GM23338 (cell line): ENCODE measurements around the gene DNAI1. TPM values are rescaled to one million over a fixed set of nuclear protein-coding genes. Genes with fewer than 3 reads are reported as not detected.

Experiments used
- ATAC-seq: fragments of 200-7000 bp; cut with Tn5 transposase; 3 replicates; pipeline ENCODE4 v1.9.1; 2020
- DNase-seq: peaks from one replicate; pipeline ENCODE4 v3.0.0-alpha.2; 2015; ENCODE audit warnings: low spot score
- H2AFZ ChIP-seq: fragments of 200-600 bp; sonication (generic); 2 replicates; pipeline ENCODE4 v1.8.0; 2016; ENCODE audit warnings: antibody characterized with exemption, mild to moderate bottlenecking, moderate library complexity
- H3F3A ChIP-seq: fragments of 200-600 bp; sonication (generic); replicated peaks from 2 replicates; pipeline ENCODE4 v1.8.0; 2017; ENCODE audit warnings: antibody characterized with exemption, mixed run types, low read depth
- H3K27ac ChIP-seq: fragments of 200-600 bp; sonication (generic); 2 replicates; pipeline ENCODE4 v1.6.1; 2016; ENCODE audit warnings: low read depth
- H3K27me3 ChIP-seq: fragments of 200-600 bp; sonication (generic); 2 replicates; pipeline ENCODE4 v1.8.0; 2016; ENCODE audit warnings: mild to moderate bottlenecking, mixed run types, moderate library complexity; ENCODE audit not compliant: insufficient read depth
- H3K36me3 ChIP-seq: fragments of 200-600 bp; sonication (generic); 2 replicates; pipeline ENCODE4 v1.8.0; 2016; ENCODE audit warnings: mild to moderate bottlenecking; ENCODE audit not compliant: insufficient read depth
- H3K4me1 ChIP-seq: fragments of 200-600 bp; sonication (generic); 2 replicates; pipeline ENCODE4 v1.8.0; 2016; ENCODE audit warnings: mild to moderate bottlenecking, moderate library complexity; ENCODE audit not compliant: insufficient read depth
- H3K4me2 ChIP-seq: fragments of 200-600 bp; sonication (generic); 2 replicates; pipeline ENCODE4 v1.7.1; 2017; ENCODE audit warnings: mixed run types
- H3K4me3 ChIP-seq: fragments of 200-600 bp; sonication (generic); 2 replicates; pipeline ENCODE4 v1.6.1; 2016; ENCODE audit warnings: mixed run types
- H3K79me2 ChIP-seq: fragments of 200-600 bp; sonication (generic); replicated peaks from 2 replicates; pipeline ENCODE4 v1.8.0; 2017; ENCODE audit warnings: mild to moderate bottlenecking; ENCODE audit not compliant: insufficient read depth
- H3K9me2 ChIP-seq: fragments of 200-600 bp; sonication (generic); 2 replicates; pipeline ENCODE4 v1.8.0; 2017; ENCODE audit not compliant: insufficient read depth
- H4K20me1 ChIP-seq: fragments of 200-600 bp; sonication (generic); replicated peaks from 2 replicates; pipeline ENCODE4 v1.8.0; 2017; ENCODE audit warnings: mild to moderate bottlenecking; ENCODE audit not compliant: insufficient read depth
- H3K27ac Mint-ChIP-seq: 2 replicates; pipeline ENCODE4 v1.8.0; 2020; ENCODE audit warnings: inconsistent platforms, mild to moderate bottlenecking, moderate library complexity, mixed read lengths
- H3K27me3 Mint-ChIP-seq: 3 replicates; pipeline ENCODE4 v1.8.0; 2022; ENCODE audit warnings: low read depth, mild to moderate bottlenecking, moderate library complexity, mixed read lengths, inconsistent platforms; ENCODE audit not compliant: insufficient read depth, poor library complexity
- H3K36me3 Mint-ChIP-seq: 3 replicates; pipeline ENCODE4 v1.8.0; 2021; ENCODE audit warnings: low read depth, mild to moderate bottlenecking, inconsistent platforms, moderate library complexity, mixed read lengths
- H3K4me1 Mint-ChIP-seq: 3 replicates; pipeline ENCODE4 v1.8.0; 2020; ENCODE audit warnings: mild to moderate bottlenecking, inconsistent platforms, mixed read lengths
- H3K4me3 Mint-ChIP-seq: 3 replicates; pipeline ENCODE4 v1.8.0; 2021; ENCODE audit warnings: moderate library complexity, mild to moderate bottlenecking, inconsistent platforms, mixed read lengths
- H3K9me3 Mint-ChIP-seq: 3 replicates; pipeline ENCODE4 v1.8.0; 2020; ENCODE audit warnings: moderate library complexity, mild to moderate bottlenecking, inconsistent platforms, mixed read lengths
- CREB1 ChIP-seq: fragments of 250-450 bp; sonication (Bioruptor Pico); IDR thresholded peaks from 2 replicates; pipeline ENCODE4 v1.5.0; 2020; ENCODE audit warnings: low read depth, mild to moderate bottlenecking, moderate library complexity
- EZH2 ChIP-seq: fragments of 200-600 bp; sonication (generic); IDR thresholded peaks from one replicate; pipeline ENCODE4 v1.8.0; 2017; ENCODE audit warnings: antibody characterized with exemption, mild to moderate bottlenecking, low read depth; ENCODE audit not compliant: unreplicated experiment
- EZH2phosphoT487 ChIP-seq: fragments of 200-600 bp; sonication (generic); IDR thresholded peaks from one replicate; pipeline ENCODE4 v1.8.1; 2018; ENCODE audit warnings: antibody characterized with exemption; ENCODE audit not compliant: unreplicated experiment
- JUNB ChIP-seq: IDR thresholded peaks from one replicate; pipeline ENCODE4 v1.6.1; 2016; ENCODE audit warnings: antibody characterized with exemption; ENCODE audit not compliant: unreplicated experiment
- POLR2AphosphoS5 ChIP-seq: IDR thresholded peaks from 2 replicates; pipeline ENCODE4 v1.6.1; 2016; ENCODE audit warnings: antibody characterized with exemption, low read depth
- ZNF114 ChIP-seq: fragments of 250-450 bp; sonication (Bioruptor Pico); IDR thresholded peaks from 2 replicates; pipeline ENCODE4 v1.5.0; 2020; ENCODE audit warnings: mild to moderate bottlenecking, moderate library complexity
- ZNF331 ChIP-seq: fragments of 250-450 bp; sonication (Bioruptor Pico); IDR thresholded peaks from 2 replicates; pipeline ENCODE4 v1.5.0; 2020; ENCODE audit warnings: low read depth, mild to moderate bottlenecking, moderate library complexity
- polyA plus RNA-seq: library from polyadenylated mRNA; unstranded; fragments of >200 nt; fragmentation: Nextera tagmentation; extraction: Ambion mirVana; gene quantifications from 2 replicates; pipeline ENCODE4 v1.2.1, GENCODE V29; 2016
- total RNA-seq: library from RNA; depleted of rRNA; stranded (reverse); fragments of >200 nt; shearing (Covaris generic); gene quantifications from 2 replicates; pipeline ENCODE4 v1.2.3, GENCODE V29; 2014
- TF ChIP-seq, protein P1 (sequence below): IDR thresholded peaks from one replicate; pipeline ENCODE4 v1.6.1; 2018; ENCODE audit warnings: antibody characterized with exemption; ENCODE audit not compliant: unreplicated experiment
- TF ChIP-seq, protein P2 (sequence below): fragments of 250-450 bp; sonication (Bioruptor Pico); IDR thresholded peaks from 2 replicates; pipeline ENCODE4 v1.5.0; 2020; ENCODE audit warnings: mild to moderate bottlenecking, moderate library complexity

DNAI1 gene
- total and polyA plus RNA-seq, 2 experiments from 2014 or later = 1.0 to 1.1 TPM

DNA sequence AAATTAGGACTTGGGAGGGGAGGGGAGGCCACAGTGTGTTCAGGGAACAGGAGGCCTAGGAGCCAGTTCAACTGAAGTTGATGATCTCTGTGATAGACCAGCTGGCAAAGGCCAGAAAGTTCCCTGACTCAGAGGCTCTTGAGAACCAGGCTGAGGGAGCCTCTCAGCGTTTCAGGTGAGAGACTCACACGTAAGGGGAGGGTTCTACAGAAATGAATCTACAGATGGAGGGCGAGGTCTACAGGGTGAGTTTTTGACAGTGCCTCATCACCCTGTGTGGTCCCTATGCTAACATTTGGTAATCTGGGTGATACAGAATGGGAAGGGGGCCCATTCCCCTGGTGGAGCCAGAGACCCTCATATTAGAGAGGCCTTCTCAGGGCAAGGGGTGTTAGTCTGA is 32.2 kb downstream of the DNAI1 start:
- H3K36me3 Mint-ChIP-seq = no peaks in the 10 kb centered on the region
- Histone ChIP-seq H3K4me3 (no peak overlapping the region), H3K27ac (no peak overlapping the region), H3K27me3 (no peaks in the 10 kb centered on the region), H2AFZ (no peak overlapping the region), H3K36me3 (no peaks in the 10 kb centered on the region), H3K9me2 (no peaks in the 10 kb centered on the region), H4K20me1 (no peaks in the 10 kb centered on the region; the same call in 1 of the 2 replicates), H3K4me2 (no peak overlapping the region), H3K79me2 (no peaks in the 10 kb centered on the region), H3K4me1 (no peaks in the 10 kb centered on the region), H3F3A (no peaks in the 10 kb centered on the region)
- no peaks in the 10 kb centered on the region; the same call in 2 of the 3 replicates for H3K4me1 Mint-ChIP-seq
- no peaks in the 10 kb centered on the region for H3K9me3 Mint-ChIP-seq
- H3K27me3 Mint-ChIP-seq = peaks cover under 1% of the 10 kb centered on the region
- no peak overlapping the region for H3K27ac Mint-ChIP-seq
- no peak overlapping the region for H3K4me3 Mint-ChIP-seq
- DNase-seq (no peak), ATAC-seq (no peak)
- TF ChIP-seq JUNB (no peak), POLR2AphosphoS5 (no peak), EZH2phosphoT487 (no peak), ZNF331 (no peak), CREB1 (CRISPR knock-in tag) (no peak), ZNF114 (CRISPR knock-in tag) (no peak), EZH2 (no peak)
- TF ChIP-seq, protein P1, sequence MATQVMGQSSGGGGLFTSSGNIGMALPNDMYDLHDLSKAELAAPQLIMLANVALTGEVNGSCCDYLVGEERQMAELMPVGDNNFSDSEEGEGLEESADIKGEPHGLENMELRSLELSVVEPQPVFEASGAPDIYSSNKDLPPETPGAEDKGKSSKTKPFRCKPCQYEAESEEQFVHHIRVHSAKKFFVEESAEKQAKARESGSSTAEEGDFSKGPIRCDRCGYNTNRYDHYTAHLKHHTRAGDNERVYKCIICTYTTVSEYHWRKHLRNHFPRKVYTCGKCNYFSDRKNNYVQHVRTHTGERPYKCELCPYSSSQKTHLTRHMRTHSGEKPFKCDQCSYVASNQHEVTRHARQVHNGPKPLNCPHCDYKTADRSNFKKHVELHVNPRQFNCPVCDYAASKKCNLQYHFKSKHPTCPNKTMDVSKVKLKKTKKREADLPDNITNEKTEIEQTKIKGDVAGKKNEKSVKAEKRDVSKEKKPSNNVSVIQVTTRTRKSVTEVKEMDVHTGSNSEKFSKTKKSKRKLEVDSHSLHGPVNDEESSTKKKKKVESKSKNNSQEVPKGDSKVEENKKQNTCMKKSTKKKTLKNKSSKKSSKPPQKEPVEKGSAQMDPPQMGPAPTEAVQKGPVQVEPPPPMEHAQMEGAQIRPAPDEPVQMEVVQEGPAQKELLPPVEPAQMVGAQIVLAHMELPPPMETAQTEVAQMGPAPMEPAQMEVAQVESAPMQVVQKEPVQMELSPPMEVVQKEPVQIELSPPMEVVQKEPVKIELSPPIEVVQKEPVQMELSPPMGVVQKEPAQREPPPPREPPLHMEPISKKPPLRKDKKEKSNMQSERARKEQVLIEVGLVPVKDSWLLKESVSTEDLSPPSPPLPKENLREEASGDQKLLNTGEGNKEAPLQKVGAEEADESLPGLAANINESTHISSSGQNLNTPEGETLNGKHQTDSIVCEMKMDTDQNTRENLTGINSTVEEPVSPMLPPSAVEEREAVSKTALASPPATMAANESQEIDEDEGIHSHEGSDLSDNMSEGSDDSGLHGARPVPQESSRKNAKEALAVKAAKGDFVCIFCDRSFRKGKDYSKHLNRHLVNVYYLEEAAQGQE = no peak
- TF ChIP-seq, protein P2, sequence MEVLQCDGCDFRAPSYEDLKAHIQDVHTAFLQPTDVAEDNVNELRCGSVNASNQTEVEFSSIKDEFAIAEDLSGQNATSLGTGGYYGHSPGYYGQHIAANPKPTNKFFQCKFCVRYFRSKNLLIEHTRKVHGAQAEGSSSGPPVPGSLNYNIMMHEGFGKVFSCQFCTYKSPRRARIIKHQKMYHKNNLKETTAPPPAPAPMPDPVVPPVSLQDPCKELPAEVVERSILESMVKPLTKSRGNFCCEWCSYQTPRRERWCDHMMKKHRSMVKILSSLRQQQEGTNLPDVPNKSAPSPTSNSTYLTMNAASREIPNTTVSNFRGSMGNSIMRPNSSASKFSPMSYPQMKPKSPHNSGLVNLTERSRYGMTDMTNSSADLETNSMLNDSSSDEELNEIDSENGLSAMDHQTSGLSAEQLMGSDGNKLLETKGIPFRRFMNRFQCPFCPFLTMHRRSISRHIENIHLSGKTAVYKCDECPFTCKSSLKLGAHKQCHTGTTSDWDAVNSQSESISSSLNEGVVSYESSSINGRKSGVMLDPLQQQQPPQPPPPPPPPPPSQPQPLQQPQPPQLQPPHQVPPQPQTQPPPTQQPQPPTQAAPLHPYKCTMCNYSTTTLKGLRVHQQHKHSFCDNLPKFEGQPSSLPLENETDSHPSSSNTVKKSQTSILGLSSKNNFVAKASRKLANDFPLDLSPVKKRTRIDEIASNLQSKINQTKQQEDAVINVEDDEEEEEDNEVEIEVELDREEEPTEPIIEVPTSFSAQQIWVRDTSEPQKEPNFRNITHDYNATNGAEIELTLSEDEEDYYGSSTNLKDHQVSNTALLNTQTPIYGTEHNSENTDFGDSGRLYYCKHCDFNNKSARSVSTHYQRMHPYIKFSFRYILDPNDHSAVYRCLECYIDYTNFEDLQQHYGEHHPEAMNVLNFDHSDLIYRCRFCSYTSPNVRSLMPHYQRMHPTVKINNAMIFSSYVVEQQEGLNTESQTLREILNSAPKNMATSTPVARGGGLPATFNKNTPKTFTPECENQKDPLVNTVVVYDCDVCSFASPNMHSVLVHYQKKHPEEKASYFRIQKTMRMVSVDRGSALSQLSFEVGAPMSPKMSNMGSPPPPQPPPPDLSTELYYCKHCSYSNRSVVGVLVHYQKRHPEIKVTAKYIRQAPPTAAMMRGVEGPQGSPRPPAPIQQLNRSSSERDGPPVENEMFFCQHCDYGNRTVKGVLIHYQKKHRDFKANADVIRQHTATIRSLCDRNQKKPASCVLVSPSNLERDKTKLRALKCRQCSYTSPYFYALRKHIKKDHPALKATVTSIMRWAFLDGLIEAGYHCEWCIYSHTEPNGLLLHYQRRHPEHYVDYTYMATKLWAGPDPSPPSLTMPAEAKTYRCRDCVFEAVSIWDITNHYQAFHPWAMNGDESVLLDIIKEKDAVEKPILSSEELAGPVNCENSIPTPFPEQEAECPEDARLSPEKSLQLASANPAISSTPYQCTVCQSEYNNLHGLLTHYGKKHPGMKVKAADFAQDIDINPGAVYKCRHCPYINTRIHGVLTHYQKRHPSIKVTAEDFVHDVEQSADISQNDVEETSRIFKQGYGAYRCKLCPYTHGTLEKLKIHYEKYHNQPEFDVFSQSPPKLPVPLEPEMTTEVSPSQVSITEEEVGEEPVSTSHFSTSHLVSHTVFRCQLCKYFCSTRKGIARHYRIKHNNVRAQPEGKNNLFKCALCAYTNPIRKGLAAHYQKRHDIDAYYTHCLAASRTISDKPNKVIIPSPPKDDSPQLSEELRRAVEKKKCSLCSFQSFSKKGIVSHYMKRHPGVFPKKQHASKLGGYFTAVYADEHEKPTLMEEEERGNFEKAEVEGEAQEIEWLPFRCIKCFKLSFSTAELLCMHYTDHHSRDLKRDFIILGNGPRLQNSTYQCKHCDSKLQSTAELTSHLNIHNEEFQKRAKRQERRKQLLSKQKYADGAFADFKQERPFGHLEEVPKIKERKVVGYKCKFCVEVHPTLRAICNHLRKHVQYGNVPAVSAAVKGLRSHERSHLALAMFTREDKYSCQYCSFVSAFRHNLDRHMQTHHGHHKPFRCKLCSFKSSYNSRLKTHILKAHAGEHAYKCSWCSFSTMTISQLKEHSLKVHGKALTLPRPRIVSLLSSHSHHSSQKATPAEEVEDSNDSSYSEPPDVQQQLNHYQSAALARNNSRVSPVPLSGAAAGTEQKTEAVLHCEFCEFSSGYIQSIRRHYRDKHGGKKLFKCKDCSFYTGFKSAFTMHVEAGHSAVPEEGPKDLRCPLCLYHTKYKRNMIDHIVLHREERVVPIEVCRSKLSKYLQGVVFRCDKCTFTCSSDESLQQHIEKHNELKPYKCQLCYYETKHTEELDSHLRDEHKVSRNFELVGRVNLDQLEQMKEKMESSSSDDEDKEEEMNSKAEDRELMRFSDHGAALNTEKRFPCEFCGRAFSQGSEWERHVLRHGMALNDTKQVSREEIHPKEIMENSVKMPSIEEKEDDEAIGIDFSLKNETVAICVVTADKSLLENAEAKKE (CRISPR knock-in tag) = no peak
